ENCODE data around the gene ZNF83.
"Not testable (repeated sequence)": the region's sequence is repeated elsewhere in the genome, so short reads cannot be mapped to it uniquely, and the experiment has no call there.

The ZNF83 gene

GRCh38 chr19:52637718-52638585 lies at the start of gene ZNF83:
ZNF83 (minus strand) TSS chr19:52638355.
- peak; percentile 88 to 98 for DNase-seq

- DNase-seq = no peak
Observed at GRCh38 chr19:52687684-52688083, 49.5 kb upstream of the ZNF83 start.

- DNase-seq = no peak
Observed at GRCh38 chr19:52685811-52686210, 47.7 kb upstream of the ZNF83 start.

GRCh38 chr19:52681216-52681615 lies 43.1 kb upstream of the ZNF83 start:
- not testable (repeated sequence) for DNase-seq

- DNase-seq = no peak
Observed at GRCh38 chr19:52679598-52679997, 41.4 kb upstream of the ZNF83 start.

- DNase-seq = not testable (repeated sequence)
Observed at GRCh38 chr19:52675239-52675638, 37.1 kb upstream of the ZNF83 start.

GRCh38 chr19:52673014-52673413 lies 34.9 kb upstream of the ZNF83 start:
- no peak for DNase-seq

GRCh38 chr19:52670046-52670445 lies 31.9 kb upstream of the ZNF83 start:
- no peak for DNase-seq

GRCh38 chr19:52669586-52669985 lies 31.4 kb upstream of the ZNF83 start:
- no peak for DNase-seq

GRCh38 chr19:52667972-52668371 lies 29.8 kb upstream of the ZNF83 start:
- DNase-seq = no peak

- no peak for DNase-seq
Observed at GRCh38 chr19:52666506-52666905, 28.4 kb upstream of the ZNF83 start.

- no peak for DNase-seq
Observed at GRCh38 chr19:52665529-52665928, 27.4 kb upstream of the ZNF83 start.

- no peak for DNase-seq
Observed at GRCh38 chr19:52665027-52665426, 26.9 kb upstream of the ZNF83 start.

GRCh38 chr19:52664461-52664860 lies 26.3 kb upstream of the ZNF83 start:
- no peak for DNase-seq

GRCh38 chr19:52662631-52663030 lies 24.5 kb upstream of the ZNF83 start:
- no peak for DNase-seq

- no peak for DNase-seq
Observed at GRCh38 chr19:52660981-52661380, 22.8 kb upstream of the ZNF83 start.

GRCh38 chr19:52659013-52659412 lies 20.9 kb upstream of the ZNF83 start:
- no peak for DNase-seq

GRCh38 chr19:52658595-52658994 lies 20.4 kb upstream of the ZNF83 start:
- DNase-seq = no peak

- no peak for DNase-seq
Observed at GRCh38 chr19:52653161-52653560, 15.0 kb upstream of the ZNF83 start.

- DNase-seq = no peak
Observed at GRCh38 chr19:52651956-52652355, 13.8 kb upstream of the ZNF83 start.

GRCh38 chr19:52648336-52649016 lies 10.3 kb upstream of the ZNF83 start:
- no peak for DNase-seq

GRCh38 chr19:52646571-52647217 lies 8.5 kb upstream of the ZNF83 start:
- DNase-seq = peak in 1 of 2 donors; percentile 8

- DNase-seq = no peak
Observed at GRCh38 chr19:52640916-52641315, 2.8 kb upstream of the ZNF83 start.

GRCh38 chr19:52639996-52640395 lies 1.8 kb upstream of the ZNF83 start:
- DNase-seq = no peak
